Fibroblast of peridontal ligament (primary cell): ENCODE results near the gene PITPNB.

ENCODE experiments used
- DNase-seq: peaks from one replicate; pipeline ENCODE4 v3.0.0-alpha.2; 2010; ENCODE audit errors: extremely low read depth

Gene PITPNB

GRCh38 chr22:27919222-27919941, at the start of gene PITPNB:
TSS of gene PITPNB (minus strand) at chr22:27919256. CDS start at chr22:27919191, 65 bp downstream.
- peak; percentile 97 for DNase-seq

GRCh38 chr22:27966168-27967064, 47.4 kb upstream of the PITPNB start:
- DNase-seq: no peak

GRCh38 chr22:27962268-27963044, 43.4 kb upstream of the PITPNB start:
- no peak for DNase-seq

- no peak for DNase-seq
Measured at GRCh38 chr22:27961680-27962079, 42.6 kb upstream of the PITPNB start.

GRCh38 chr22:27961182-27961581, 42.1 kb upstream of the PITPNB start:
- no peak for DNase-seq

GRCh38 chr22:27959335-27960090, 40.5 kb upstream of the PITPNB start:
- no peak for DNase-seq

GRCh38 chr22:27952779-27953178, 33.7 kb upstream of the PITPNB start:
- DNase-seq: peak; percentile 60

GRCh38 chr22:27952091-27952490, 33.0 kb upstream of the PITPNB start:
- peak; percentile 88 for DNase-seq

- no peak for DNase-seq
Measured at GRCh38 chr22:27949421-27949820, 30.4 kb upstream of the PITPNB start.

- DNase-seq: no peak
Measured at GRCh38 chr22:27948569-27948968, 29.5 kb upstream of the PITPNB start.

- no peak for DNase-seq
Measured at GRCh38 chr22:27947448-27947847, 28.4 kb upstream of the PITPNB start.

- no peak for DNase-seq
Measured at GRCh38 chr22:27941143-27941542, 22.1 kb upstream of the PITPNB start.

- no peak for DNase-seq
Measured at GRCh38 chr22:27937453-27937852, 18.4 kb upstream of the PITPNB start.

- no peak for DNase-seq
Measured at GRCh38 chr22:27935897-27936296, 16.8 kb upstream of the PITPNB start.

GRCh38 chr22:27934069-27934468, 15.0 kb upstream of the PITPNB start:
- DNase-seq: no peak

- no peak for DNase-seq
Measured at GRCh38 chr22:27933186-27933983, 14.3 kb upstream of the PITPNB start.

- peak; percentile 43 for DNase-seq
Measured at GRCh38 chr22:27930331-27931060, 11.4 kb upstream of the PITPNB start.

GRCh38 chr22:27927608-27928007, 8.6 kb upstream of the PITPNB start:
- DNase-seq: no peak

GRCh38 chr22:27925331-27925730, 6.3 kb upstream of the PITPNB start:
- no peak for DNase-seq
